WERI-Rb-1 (cell line): Measurements from ENCODE around the gene PSMD1.
"Not testable (repeated sequence)": the region's sequence is repeated elsewhere in the genome, so short reads cannot be mapped to it uniquely, and the experiment has no call there.

Experiments used
- DNase-seq: peaks from one replicate; pipeline ENCODE4 v3.0.0-alpha.2; 2020
- H3K27ac ChIP-seq: fragments of 250-450 bp; sonication (Bioruptor Pico); 2 replicates; pipeline ENCODE4 v1.5.1; 2020; ENCODE audit warnings: mild to moderate bottlenecking, moderate library complexity
- H3K27me3 ChIP-seq: fragments of 250-450 bp; sonication (Bioruptor Pico); 2 replicates; pipeline ENCODE4 v1.5.1; 2021; ENCODE audit warnings: mild to moderate bottlenecking, low read depth, moderate library complexity; ENCODE audit not compliant: insufficient read depth, severe bottlenecking
- H3K36me3 ChIP-seq: fragments of 250-450 bp; sonication (Bioruptor Pico); 2 replicates; pipeline ENCODE4 v1.5.1; 2020; ENCODE audit warnings: mild to moderate bottlenecking, moderate library complexity
- H3K4me3 ChIP-seq: 2 replicates; pipeline ENCODE4 v1.5.1; 2011; ENCODE audit warnings: low read depth, mild to moderate bottlenecking, control low read depth, low read length
- H3K9me3 ChIP-seq: fragments of 250-450 bp; sonication (Bioruptor Pico); 2 replicates; pipeline ENCODE4 v1.5.1; 2021; ENCODE audit warnings: mild to moderate bottlenecking, moderate library complexity; ENCODE audit not compliant: severe bottlenecking
- TF ChIP-seq, protein P1 (sequence below): IDR thresholded peaks from 2 replicates; pipeline ENCODE4 v1.5.1; 2011; ENCODE audit warnings: low read depth, mild to moderate bottlenecking, control low read depth, inconsistent platforms, low read length

Gene PSMD1

DNA sequence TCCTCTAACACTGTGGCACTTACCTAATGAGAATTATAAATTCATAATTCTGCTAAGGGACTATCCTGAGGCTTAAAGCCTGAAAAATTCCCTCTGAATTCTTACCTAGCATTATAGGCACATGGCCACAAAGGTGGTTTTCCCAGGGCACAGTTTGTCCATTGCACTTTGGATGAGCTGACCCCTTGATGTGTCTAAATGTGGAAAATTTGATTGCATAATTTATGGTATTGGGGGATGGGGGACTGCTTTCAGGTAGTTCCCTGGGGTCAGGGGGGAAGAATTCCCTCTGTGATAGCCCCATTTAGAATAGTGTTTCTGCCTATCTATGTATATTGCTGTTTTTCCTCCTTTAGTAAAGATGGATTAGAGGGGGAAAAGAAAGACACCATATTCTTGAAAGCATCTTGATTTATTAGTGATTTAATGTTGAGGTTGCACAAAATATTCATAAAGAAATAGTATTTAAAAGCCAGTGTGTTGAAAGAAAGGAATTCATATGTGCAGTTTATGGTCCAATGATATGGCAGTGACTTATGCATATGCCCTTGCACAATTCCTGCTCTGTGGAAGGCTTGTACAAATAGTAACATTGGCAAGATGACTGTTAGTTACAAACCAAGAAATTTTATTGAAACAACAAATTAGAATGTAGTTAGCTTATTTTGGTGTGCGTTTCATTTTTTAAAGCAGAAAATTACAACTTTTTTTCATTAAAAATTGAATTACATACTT is 76.9 kb downstream of the PSMD1 start:
- TF ChIP-seq, protein P1, sequence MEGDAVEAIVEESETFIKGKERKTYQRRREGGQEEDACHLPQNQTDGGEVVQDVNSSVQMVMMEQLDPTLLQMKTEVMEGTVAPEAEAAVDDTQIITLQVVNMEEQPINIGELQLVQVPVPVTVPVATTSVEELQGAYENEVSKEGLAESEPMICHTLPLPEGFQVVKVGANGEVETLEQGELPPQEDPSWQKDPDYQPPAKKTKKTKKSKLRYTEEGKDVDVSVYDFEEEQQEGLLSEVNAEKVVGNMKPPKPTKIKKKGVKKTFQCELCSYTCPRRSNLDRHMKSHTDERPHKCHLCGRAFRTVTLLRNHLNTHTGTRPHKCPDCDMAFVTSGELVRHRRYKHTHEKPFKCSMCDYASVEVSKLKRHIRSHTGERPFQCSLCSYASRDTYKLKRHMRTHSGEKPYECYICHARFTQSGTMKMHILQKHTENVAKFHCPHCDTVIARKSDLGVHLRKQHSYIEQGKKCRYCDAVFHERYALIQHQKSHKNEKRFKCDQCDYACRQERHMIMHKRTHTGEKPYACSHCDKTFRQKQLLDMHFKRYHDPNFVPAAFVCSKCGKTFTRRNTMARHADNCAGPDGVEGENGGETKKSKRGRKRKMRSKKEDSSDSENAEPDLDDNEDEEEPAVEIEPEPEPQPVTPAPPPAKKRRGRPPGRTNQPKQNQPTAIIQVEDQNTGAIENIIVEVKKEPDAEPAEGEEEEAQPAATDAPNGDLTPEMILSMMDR: no peak
- H3K9me3 ChIP-seq: no peaks in the 10 kb centered on the region
- no peak for DNase-seq
- H3K36me3 ChIP-seq: no peaks in the 10 kb centered on the region
- H3K4me3 ChIP-seq: no peak overlapping the region
- no peaks in the 10 kb centered on the region for H3K27me3 ChIP-seq
- H3K27ac ChIP-seq: no peak overlapping the region

DNA sequence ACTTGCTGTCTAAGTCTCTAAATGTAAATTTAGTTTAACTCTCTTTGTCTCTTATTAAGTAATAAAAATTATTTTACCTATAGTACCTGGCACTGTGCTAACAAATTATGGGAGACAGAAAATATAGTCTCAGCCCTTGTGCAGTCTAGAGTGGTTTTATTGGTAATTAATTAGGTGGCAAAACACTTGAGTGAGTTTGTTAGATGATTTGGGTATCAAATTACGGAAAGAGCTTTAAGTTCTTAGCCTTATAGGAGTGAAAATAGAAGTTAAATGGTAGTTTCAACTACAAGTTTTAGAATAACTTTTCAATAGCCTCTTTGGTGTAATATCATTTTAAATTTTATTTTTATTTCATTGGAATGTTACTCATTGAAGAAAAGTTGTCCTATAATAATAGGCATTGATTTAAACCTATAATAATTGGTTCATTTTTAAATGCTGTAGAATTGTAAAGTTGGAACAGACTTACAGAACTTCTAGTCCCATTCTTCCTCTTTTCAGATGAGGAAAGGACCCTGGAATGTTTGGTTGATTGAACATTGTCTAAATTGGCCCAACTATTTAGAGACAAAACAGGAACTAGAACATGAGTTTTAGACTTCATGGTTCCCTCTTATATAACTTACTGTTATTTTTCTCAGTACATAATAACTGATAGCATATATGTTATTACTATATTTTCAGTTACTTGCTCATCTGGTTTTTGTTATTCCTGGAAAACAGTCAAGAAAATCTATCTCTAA is 78.4 kb downstream of the PSMD1 start:
- DNase-seq: no peak
- TF ChIP-seq, protein P1: no peak
- no peak overlapping the region for H3K4me3 ChIP-seq
- no peak overlapping the region for H3K27ac ChIP-seq
- H3K36me3 ChIP-seq: peaks cover 8% of the 10 kb centered on the region
- no peaks in the 10 kb centered on the region for H3K27me3 ChIP-seq
- no peaks in the 10 kb centered on the region for H3K9me3 ChIP-seq

DNA sequence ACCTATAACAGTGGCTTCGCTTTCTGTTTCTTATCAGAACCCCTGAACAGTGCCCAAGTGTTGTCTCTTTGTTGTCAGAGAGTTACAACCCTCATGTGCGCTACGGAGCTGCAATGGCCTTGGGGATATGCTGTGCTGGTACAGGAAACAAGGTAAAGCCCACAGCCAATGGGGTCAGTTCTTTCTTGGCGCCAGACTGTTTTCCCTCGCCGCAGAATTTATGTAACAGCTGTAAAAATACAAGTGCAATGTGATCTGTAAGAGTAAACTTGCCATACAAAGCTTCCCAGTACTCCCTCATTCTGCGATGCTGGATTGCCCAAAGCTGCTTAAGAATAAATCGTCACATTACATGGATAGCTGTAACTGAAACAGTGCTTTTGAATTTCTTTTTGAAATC is 82.0 kb downstream of the PSMD1 start:
- Histone ChIP-seq H3K4me3 (no peak overlapping the region), H3K9me3 (no peaks in the 10 kb centered on the region), H3K27me3 (no peaks in the 10 kb centered on the region), H3K27ac (no peak overlapping the region), H3K36me3 (peaks cover 10% of the 10 kb centered on the region)
- TF ChIP-seq, protein P1: no peak
- DNase-seq: no peak

DNA sequence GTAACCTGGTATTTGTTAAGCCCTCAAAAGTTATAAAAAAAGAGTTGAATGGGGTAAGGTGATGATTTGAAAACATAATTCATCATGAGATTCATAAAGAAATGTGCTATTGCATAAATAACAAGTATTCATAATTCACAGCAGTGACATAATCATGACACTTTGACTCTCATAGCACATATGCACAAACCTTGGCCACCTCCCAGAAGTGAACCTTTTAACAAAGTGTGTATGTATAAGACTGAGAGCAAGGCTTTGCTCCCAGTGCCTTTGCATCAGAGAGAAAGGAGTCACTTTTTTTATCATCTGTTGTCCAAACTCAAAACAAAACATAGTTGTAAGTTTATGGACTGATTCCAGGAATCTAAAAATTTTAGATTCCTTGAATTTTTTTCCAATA is 83.1 kb downstream of the PSMD1 start:
- Histone ChIP-seq H3K4me3 (no peak overlapping the region), H3K36me3 (peaks cover 10% of the 10 kb centered on the region), H3K9me3 (no peaks in the 10 kb centered on the region), H3K27ac (no peak overlapping the region), H3K27me3 (no peaks in the 10 kb centered on the region)
- TF ChIP-seq, protein P1: no peak
- DNase-seq: no peak

DNA sequence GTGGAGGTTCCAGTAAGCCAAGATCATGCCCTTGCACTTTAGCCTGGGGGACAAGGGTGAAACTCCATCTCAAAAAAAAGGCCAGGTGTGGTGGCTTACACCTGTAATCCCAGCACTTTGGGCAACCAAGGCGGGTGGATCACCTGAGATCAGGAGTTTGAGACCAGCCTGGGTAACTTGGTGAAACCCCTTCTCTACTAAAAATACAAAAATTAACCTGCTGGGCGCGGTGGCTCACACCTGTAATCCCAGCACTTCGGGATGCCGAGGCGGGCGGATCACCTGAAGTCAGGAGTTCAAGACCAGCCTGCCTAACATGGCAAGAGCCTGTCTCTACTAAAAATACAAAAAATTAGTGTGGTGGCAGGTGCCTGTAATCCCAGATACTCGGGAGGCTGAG is 84.1 kb downstream of the PSMD1 start:
- not testable (repeated sequence) for H3K4me3 ChIP-seq, H3K27me3 ChIP-seq, H3K9me3 ChIP-seq, DNase-seq, H3K27ac ChIP-seq
- H3K36me3 ChIP-seq: peaks cover 10% of the 10 kb centered on the region

DNA sequence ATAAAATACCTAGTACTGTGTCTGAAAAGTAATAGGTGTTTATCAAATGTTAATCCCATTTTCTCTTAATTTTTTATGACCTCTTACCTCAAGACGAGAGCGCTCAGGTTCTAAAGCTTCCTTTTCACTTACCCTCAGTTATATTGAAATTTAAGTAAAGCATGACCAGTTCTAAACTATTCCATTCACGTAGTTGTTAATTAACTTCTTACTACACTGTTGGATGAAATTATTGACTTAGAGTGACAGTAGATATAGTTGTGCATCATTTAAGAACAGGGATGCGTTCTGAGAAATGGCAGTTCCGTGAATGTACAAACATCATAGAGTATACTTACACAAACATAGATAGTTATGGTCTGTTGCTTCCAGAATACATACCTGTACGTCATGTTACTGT is 88.2 kb downstream of the PSMD1 start:
- no peak for DNase-seq
- no peaks in the 10 kb centered on the region for H3K9me3 ChIP-seq
- TF ChIP-seq, protein P1: no peak
- H3K36me3 ChIP-seq: peaks cover 18% of the 10 kb centered on the region
- H3K27me3 ChIP-seq: no peaks in the 10 kb centered on the region
- H3K27ac ChIP-seq: no peak overlapping the region
- no peak overlapping the region for H3K4me3 ChIP-seq
